HG03280 (cell line): ENCODE data around the gene SLC25A18.
"Not testable (repeated sequence)": the region's sequence is repeated elsewhere in the genome, so short reads cannot be mapped to it uniquely, and the experiment has no call there.

ENCODE experiments used
- ATAC-seq: cut with Tn5 transposase; IDR thresholded peaks from one replicate; pipeline ENCODE4 v1.9.1; 2021; ENCODE audit warnings: mild to moderate bottlenecking, moderate library complexity; ENCODE audit not compliant: unreplicated experiment

The SLC25A18 gene

GRCh38 chr22:17603668-17604067 lies 40.4 kb downstream of the SLC25A18 start:
- ATAC-seq, result no peak

DNA sequence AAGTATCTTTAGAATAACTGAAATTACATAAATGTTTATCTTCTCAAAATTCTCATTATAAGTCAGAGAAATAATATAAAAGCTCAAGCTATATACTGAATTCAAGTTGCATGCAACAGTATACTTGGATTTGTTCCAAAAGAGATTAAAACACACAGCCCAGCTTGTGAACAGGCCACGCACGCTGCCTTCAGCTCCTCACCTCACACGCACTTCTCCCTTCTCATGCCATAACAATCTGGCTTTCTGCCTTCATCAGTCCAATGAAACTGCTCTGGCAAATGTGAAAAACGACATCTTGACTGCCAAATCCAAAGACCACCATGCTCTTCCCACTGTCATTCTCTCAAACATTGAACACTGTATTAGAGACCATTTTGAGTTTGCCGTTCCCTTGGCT lies 43.2 kb downstream of the SLC25A18 start:
- no peak for ATAC-seq

DNA sequence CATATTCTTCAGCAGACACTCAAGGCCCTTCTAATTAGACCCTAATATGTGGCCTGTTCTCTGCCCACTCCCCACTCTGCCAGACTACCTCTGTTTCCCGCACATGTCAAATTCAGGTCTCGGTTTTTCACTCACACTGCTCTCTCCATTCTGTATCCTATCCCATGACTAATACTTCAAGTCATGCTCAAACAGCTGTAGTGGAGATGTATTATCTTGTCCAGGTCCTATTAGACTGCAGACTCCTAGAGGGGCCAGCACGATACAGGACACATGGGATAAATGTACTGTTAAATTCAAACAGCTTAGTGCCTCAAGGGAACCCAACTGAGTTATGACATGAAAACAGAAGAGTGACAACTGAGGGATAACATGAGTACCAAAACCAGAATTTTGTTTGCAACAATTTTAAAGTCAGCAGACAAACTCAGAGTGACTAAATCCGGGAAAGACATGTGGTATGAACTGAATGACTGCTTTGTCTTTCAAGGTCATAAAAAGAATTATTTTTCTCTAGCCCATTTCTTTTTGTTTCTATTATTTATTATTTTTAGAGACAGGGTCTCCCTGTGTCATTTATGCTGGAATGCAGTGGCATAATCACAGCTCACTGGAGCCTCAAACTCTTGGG lies 44.7 kb downstream of the SLC25A18 start:
- ATAC-seq, result no peak

DNA sequence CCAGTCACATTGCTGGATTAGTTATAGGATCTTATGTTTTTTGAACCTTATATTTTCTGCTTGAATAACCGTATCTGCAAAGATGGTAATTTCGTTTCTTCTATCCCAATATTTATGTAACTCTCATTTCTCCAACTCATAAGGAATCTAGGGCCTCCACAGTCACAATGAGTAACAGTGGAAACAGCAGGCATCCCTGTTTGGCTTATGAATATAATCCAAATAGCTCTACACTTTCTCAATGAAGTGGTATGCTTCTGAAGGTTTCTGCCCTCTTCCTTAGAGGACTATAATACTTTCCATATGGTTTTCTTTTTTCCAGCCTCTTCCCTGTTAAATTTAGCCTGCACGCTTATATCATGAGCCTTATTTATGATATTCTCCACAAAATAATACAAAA lies 48.8 kb downstream of the SLC25A18 start:
- no peak for ATAC-seq

GRCh38 chr22:17613280-17613679 lies 50.0 kb downstream of the SLC25A18 start:
- ATAC-seq, result no peak

DNA sequence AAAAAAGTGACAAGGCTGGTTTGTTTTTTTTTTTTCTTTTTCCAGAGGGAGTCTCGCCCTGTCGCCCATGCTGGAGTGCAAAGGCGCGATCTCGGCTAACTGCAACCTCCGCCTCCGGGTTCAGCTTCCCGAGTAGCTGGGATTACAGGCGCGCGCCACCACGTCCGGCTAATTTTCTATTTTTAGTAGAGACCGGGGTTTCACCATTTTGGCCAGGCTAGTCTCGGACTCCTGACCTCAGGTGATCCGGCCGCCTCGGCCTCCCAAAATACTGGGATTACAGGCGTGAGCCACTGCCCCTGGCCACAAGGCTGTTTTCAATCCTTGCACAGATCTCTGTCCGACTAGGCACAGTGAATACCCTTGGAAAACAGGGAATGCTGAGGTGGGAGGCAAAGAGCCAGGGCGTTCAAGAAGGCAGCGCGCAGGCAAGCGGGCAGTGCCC lies 64.7 kb downstream of the SLC25A18 start:
- ATAC-seq, result no peak

DNA sequence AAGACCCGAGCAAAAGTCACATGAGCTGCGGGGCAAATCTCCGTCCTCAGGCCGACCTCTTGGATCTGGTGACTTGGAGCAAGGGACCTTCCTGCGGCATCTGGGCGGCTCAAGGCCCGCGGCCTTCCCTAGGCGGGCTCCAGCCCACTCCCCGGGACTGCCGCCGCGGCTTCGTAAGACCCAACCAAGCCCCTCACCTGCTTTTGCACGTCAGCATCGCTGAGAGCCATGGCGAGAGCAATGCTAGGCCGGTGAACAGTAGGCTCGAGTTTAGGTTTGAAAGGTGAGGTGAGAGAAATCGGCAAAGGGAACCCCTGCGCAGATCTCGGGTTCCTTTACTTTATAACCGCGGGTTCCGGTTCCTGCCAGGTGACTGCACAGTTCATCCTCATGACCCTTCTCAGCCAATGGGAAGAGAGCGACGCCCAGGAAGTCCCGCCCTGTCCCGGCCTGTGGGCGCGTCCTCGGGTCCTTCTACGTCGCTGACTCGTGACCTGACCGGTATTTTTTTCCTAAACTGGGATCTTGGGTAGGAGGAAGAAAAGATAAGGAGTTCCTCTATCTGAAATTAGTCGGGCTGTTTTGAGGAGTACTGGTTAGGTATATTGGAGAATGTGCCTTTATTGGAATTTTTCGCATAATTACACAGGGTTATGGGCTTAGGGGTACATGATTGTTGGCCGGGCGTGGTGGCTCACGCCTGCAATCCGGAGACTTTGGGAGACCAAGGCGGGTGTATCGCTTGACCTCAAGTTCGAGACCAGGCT lies 65.3 kb downstream of the SLC25A18 start, which contains the start of gene ATP6V1E1:
ATP6V1E1 (minus strand) TSS at position 344 of the 767 bp plus-strand sequence; CDS start at position 230, 114 bp downstream.
- ATAC-seq, result peak; percentile 99

GRCh38 chr22:17629173-17629489 lies 65.8 kb downstream of the SLC25A18 start:
- ATAC-seq, result no peak

- ATAC-seq, result no peak
Measured at GRCh38 chr22:17629641-17630040, 66.3 kb downstream of the SLC25A18 start.

GRCh38 chr22:17631076-17631565 lies 67.8 kb downstream of the SLC25A18 start:
- no peak for ATAC-seq

DNA sequence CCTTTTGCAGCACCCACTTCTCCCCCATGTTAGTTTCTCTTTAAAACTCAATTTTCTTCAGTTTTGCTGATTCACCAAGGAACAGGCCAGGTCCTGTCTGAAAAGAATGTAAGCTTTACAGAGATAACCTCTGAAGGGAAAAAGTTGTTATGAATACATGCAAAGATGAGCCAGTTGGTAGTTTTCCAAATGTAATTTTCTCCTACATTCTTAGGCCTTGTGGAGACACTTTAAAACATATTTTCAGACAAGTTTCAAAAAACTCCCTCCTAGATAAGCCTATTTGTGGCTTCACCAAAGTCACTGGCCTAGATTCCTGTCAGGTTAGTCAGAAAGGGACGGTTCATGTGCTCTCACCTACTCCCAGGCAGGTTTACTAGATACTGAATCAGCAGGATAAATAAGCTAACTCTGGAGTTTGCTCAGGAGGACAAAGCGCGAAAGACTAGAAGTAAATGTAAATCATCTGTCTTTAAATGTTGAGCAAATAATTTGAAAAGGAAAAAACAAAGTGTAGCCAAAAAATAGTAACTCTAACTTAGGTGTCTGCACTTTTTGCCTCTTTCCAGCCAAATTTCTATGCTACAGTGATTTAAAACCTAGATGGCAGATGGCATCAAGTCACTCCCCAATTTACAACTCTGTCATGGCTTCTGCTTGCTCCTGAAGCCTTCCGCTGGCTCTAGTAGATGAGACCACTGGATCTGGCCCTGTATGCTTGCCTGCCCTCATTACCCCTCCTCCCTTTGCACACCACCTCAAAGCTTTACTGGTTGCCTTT lies 70.1 kb downstream of the SLC25A18 start:
- no peak for ATAC-seq

GRCh38 chr22:17633998-17634323 lies 70.7 kb downstream of the SLC25A18 start:
- ATAC-seq, result no peak

DNA sequence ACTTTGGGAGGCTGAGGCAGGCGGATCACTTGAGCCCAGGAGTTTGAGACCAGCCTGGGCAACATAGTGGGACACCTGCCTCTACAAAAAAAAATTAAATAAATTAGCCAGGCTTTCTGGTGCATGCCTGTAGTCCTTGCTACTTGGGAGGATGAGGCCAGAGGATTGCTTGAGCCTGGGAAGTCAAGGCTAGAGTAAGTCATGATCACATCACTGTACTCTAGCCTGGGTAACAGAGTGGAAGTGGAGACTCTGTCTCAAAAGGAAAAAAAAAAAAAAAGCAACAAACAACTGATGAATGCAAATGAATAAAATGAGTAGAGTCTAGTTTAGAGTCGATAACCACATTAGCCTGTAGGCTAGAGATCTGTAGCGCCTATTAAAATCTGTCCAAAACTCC lies 71.4 kb downstream of the SLC25A18 start:
- no peak for ATAC-seq

DNA sequence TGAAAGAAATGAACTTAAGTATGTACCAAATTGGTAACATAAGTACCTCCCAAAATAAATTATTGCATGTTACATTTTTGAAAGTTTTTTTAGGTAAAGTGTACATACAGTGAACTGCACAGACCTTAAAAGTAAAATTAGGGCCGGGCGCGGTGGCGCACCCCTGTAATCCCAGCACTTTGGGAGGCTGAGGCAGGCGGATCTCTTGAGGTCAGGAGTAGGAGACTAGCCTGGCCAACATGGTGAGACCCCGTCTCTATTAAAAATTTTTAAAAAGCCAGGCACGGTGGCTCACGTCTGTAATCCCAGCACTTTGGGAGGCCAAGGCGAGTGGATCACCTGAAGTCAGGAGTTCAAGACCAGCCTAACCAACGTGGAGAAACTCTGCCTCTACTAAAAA lies 73.6 kb downstream of the SLC25A18 start:
- not testable (repeated sequence) for ATAC-seq

DNA sequence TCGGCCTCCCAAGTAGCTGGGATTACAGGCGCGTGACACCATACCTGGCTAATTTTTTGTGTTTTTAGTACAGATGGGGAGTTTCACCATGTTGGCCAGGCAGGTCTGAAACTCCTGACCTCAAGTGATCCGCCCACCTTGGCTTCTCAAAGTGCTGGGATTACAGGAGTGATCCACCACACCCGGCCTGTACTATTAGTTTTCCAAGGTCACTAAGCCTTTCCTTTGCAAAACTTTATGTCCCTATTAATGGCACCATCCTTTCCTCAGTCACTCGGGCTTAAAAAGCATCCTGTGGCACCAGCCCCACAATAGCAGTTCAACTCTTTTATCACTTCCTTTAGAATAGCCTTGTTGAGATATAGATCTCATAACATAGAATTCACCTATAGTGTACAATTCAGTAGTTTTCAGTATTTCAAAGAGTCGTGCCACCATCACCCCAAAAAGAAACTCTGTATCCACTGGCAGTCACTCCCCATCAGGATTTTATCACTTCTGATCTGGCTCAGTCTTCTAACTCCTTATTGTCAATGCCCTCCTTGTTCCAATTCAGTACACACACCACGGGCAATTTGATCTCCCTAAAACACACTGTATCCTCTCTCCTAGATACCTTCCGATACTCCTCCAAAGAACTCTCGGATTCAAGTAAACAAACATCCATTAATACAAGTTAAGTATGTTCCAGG lies 74.3 kb downstream of the SLC25A18 start:
- no peak for ATAC-seq

GRCh38 chr22:17638182-17638431 lies 74.8 kb downstream of the SLC25A18 start:
- ATAC-seq, result peak; percentile 10

DNA sequence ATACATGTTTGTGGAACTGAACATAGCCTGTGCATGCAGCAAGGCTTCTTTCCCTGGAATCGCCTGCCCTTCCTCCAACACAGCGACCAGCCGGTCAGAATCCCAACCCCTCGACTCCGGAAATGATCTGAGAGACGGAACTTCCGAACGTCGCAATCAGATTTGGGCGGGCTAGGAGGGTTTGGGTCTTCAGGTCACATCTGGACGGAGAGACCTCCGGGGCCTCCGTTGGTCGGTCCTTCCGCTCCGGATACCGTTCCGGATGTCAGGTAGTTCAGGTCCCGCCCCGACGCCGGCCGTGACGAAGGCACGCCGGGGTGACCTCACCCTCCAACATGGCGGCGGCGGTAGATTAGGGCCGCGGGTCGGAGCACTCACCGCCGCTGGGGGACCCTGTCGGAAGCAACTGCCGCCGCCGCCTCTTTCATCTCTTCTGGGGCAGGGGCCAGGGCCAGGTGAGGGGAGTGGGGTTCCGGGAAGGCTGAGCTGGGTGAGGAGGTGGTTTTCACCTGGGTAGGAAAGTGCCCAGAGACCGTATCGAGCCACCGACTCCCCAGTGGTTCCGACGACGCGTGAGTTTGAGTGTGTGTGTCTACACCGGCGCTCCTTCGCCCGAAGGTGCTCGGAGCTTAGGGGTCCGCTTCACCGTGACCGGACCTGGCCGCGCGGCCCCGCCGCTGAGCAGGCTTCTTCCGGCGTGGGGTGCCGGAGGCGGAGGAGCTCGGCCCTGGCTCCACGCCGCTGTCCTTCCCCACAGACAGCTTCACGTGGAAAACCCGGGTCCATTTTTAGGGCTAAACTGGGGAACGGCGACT lies 75.3 kb downstream of the SLC25A18 start, which contains the start of gene BCL2L13:
BCL2L13 (plus strand) TSS at position 326 of the 815 bp plus-strand sequence. CDS start 16,955 bp downstream, outside the sequence.
- ATAC-seq, result peak; percentile 92

DNA sequence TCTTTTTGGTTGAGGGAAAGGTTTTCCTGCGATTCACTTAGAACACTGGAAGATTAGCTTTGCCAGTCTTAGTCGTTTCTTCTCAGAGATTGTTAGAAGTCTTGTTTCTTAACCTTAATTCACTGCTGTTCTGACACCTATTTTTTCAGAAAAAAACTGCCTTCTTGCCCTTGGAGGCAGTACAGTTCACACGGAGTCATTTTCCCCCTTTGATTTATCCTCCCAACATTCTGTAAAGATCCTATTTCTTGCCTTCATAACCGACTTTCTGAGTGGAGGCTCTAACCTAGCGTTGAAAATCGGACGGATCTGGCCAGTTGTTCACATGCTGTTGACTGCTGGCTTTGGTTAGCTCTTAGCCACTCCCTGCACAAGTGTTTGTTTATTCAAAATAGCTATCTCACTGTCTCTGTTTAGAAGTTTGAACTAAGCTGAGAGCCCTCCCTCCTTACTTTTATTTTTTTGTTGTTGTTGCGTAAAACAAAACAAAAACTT lies 76.0 kb downstream of the SLC25A18 start:
- ATAC-seq, result no peak
